Stimulated activated CD4-positive, alpha-beta T cell treated with anti-CD3 and anti-CD28 coated beads, Interleukin-1b, Interleukin-23, amount 100 ng/mL, for 1 hour (primary cell): ENCODE data around the gene MELK.
A peak's percentile ranks its signal among the peaks of the same experiment; 100 is the strongest.
"Not testable (repeated sequence)": the region's sequence is repeated elsewhere in the genome, so short reads cannot be mapped to it uniquely, and the experiment has no call there.

ENCODE experiments used
- DNase-seq, 2 donors: peaks; one replicate each; pipeline ENCODE4 v3.0.0-alpha.2; 2020; ENCODE audit warnings: low read depth in 2 of 2

Gene MELK

GRCh38 chr9:36572515-36573418 is at the start of gene MELK:
TSS of gene MELK (plus strand) at chr9:36572895. CDS start at chr9:36581682, 8,787 bp downstream.
- peak; percentile 48 to 85 for DNase-seq

DNA sequence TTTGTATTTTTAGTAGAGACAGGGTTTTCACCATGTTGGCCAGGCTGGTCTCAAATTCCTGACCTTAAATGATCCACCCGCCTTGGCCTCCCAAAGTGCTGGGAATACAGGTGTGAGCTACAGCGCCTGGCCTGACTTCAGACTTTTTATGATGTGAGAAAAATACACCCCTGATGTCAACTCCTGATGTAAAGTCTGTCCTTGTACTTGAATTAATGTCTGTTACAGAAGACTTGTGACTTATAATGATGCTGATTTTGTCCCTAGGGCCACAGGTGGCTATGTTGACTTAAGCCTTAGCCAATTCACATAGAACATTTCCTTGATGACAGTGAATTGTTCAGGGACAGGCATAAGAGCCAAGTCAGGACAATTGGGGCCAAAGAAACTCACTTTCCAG is 42.5 kb upstream of the MELK start:
- no peak for DNase-seq

DNA sequence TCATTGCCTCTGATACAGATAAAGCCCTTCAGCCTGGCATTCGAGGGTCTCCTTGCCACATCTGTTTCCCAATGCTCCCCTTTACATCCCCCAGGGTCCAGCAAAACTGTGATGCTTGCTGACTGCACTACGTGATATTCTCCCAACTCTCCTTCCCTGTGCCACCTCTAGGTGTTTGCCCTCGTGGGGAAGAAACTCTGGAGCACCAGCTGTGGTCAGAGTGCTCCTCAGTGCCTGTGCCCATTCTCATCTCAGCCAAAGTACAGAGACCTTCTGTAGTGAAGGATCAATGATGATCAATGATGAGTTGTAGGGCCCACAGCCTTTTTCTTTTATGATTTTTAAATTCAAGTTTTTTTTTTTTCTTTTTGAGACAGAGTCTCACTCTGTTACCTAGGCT is 40.3 kb upstream of the MELK start:
- no peak for DNase-seq

DNA sequence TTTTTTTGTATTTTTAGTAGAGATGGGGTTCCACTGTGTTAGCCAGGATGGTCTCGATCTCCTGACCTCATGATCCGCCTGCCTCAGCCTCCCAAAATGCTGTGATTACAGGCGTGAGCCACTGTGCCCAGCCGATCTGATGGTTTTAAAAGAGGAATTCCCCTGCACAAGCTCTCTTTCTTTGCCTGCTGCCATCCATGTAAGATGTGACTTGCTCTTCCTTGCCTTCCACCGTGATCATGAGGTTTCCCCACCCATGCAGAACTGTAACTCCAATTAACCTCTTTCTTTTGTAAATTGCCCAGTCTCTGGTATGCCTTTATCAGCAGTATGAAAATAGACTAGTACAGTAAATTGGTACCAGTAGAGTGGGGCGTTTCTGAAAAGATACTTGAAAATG is 39.0 kb upstream of the MELK start:
- DNase-seq = not testable (repeated sequence)

DNA sequence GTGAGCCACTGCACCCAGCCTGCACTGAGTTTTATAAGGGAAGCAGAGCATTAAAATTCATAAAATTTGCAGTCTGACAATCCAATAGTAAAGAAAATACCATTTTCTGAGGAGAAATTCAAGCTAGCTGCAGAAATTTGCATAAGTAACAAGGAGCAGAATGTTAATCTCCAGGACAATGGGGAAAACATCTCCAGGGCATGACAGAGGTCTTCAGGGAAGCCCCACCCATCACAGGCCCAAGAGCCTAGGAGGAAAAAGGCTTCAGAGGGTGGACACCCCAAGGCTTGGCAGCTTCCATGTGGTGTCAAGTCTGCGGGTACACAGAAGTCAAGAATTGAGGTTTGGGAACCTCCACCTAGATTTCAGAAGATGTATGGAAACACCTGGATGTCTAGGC is 37.6 kb upstream of the MELK start:
- no peak for DNase-seq

- no peak for DNase-seq
Measured at GRCh38 chr9:36537861-36538260, 34.8 kb upstream of the MELK start.

DNA sequence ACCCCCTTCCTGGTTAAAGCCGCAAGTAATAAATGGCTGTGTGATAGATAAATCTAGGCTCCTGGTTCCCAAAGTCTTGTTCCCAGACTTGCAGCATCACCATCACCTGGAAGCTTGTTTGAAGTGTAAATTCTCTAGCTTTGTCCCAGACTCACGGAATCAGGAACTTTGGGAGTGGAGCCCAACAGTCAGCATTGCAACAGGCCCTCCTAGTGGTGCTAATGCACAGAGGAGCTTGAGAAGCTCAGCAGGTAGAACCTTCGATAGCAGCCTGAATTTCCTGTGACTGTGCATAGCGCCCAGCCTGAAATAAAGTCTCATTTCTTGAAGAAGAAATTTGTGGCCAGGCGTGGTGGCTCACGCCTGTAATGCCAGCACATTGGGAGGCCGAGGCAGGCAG is 30.3 kb upstream of the MELK start:
- DNase-seq = no peak

GRCh38 chr9:36543916-36544315 is 28.8 kb upstream of the MELK start:
- DNase-seq = no peak

- no peak for DNase-seq
Measured at GRCh38 chr9:36547598-36547997, 25.1 kb upstream of the MELK start.

DNA sequence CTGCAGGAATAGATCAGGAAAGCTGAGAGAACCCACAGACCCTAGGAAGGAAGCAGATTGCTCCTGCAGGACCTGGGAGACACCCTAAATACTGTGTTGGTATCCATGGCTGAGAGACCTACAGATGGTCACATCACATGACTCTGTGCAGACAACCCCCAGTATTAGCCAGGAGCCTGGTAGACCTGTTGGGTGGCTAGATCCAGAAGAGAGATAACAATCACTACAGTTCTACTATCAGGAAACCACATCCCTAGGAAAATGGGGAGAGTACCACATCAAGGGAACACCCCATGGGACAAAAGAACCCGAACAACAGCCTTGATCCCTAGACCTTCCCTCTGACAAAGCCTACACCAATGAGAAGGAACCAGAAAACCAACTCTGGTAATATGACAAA is 24.2 kb upstream of the MELK start:
- no peak for DNase-seq

DNA sequence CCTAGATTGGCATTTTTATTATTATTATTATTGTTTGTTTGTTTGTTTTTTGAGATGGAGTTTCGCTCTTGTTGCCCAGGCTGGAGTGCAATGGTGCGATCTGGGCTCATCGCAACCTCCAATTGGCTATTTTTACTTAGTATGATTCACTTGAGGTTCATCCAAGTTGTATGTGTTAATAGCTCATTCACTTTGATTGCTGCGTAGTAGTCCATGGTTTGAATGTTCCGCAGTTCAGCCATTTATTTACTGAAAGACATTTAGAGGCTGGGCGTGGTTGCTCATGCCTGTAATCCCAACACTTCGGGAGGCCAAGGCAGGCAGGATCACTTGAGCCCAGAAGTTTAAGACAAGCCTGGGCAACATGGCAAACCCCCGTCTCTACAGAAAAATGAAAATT is 22.6 kb upstream of the MELK start:
- no peak for DNase-seq

- DNase-seq = not testable (repeated sequence)
Measured at GRCh38 chr9:36550631-36551098, 22.0 kb upstream of the MELK start.

DNA sequence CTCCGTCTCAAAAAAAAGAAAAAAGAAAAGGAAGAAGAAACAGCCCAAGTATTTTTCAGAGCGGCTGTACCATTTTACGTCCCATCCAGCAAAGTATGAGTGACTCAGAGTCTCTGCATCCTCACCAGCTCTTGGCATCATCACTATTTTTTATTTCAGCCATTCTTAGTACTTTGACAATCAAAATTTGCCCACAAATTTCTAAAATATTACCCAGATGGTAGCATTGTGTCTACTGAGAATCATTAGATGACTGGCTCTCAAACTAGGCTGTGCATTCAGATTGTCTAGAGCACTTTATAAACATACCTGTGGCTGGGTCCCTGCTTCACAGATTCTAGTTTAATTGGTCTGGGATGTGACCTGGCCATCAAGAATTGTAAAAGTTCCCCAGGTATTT is 21.6 kb upstream of the MELK start:
- DNase-seq = no peak

DNA sequence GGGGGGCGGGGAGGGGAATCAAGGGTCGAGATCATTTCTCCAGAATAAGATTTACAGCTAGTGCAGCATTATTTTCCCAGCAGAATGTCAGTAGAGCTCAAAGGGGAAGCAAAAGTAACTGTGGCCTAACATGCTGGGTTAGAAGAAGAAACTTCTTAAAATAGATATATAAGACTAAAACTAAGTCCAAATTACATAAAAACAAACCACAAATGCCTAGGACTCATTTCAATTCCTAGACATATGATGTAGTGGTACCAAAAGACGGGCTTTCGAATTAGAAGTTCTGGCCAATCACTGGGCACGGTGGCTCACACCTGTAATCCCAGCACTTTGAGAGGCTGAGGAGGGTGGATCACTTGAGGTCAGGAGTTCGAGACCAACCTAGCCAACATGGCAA is 20.8 kb upstream of the MELK start:
- no peak for DNase-seq

- DNase-seq = no peak
Measured at GRCh38 chr9:36559036-36559695, 13.5 kb upstream of the MELK start.

- DNase-seq = no peak
Measured at GRCh38 chr9:36560771-36561170, 11.9 kb upstream of the MELK start.

DNA sequence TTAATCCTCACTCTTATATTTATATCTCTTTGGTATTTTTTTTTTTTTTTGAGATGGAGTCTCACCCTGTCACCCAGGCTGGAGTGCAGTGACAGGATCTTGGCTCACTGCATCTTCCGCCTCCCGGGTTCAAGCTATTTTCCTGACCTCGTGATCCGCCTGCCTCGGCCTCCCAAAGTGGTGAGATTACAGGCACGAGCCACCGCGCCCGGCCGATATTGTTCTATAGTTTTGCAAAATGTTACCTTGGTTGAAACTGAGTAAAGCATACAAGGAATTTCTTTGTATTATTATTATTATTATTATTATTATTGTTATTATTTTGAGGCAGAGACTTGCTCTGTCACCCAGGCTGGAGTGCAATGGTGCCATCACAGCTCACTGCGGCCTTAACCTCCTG is 9.9 kb upstream of the MELK start:
- DNase-seq = not testable (repeated sequence)

GRCh38 chr9:36566813-36567221 is 5.9 kb upstream of the MELK start:
- no peak for DNase-seq

DNA sequence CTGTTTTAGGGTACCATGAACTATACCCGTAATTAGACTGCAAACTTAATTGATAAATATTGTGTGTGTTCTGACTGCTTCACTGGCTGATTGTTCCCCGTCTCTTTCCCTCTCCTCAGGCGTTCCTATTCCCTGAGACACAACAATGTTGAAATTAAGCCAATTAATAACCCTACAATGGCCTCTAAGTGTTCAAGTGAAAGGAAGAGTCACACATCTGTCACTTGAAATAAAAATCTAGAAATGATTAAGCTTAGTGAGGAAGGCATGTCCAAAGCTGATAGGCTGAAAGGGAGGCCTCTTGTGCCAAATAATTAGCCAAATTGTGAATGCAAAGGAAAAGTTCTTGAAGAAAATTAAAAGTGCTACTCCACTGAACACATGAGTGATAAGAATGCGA is 4.0 kb upstream of the MELK start:
- not testable (repeated sequence) for DNase-seq

DNA sequence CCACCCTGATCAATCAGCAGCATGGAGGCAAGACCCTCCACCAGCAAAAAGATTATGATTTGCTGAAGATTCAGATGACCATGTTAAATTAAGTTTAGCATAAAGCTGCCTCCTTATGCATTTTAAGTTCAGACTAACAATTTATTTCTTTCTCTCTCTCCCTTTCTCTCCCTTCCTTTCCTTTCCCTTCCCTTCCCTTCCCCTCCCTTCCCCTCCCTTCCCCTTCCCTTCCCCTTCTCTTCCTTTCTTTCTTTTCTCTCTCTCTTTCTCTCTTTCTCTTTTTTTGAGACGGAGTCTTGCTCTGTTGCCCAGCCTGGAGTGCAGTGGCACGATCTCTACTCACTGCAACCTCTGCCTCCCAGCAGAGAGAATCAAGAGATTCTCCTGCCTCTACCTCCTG is 1.4 kb upstream of the MELK start:
- DNase-seq = no peak

DNA sequence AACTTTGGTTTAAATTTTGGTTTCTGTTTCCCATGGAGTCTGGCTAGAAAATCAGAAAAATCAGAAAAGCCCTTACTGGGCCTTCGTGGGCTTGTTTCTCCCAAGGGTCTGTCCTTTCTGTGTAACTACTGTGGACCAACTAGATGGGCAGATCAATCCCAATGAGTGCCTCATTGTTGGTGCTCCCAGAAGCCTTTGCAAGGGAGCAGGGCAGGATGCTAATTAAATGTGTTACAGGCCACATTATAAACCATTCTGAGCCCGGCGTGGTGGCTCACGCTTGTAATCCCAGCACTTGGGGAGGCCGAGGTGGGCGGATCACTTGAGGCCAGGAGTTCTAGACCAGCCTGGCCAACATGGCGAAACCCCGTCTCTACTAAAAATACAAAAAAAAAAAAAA is 1.4 kb downstream of the MELK start:
- not testable (repeated sequence) for DNase-seq

DNA sequence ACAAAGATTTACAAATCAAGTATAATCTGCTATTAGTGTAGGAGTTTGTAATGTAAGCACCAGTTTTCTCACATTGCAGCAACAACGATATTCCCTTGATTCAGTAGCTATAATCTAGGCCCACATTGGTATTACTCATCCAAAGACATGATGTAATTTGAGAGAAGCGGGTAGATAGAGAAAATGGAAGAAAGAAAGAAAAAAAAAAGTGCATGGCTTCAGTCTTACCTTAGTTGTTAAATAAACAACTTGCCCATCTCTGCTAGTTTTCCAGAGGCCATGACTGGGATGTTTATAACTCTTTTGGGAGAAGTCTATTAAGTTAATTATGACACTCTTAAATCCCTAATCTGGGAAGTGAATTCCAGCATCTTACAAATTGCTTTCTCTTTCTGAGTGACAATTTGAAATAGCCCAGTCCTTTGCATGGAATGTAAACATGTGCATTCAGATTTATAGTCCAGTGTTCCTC is 2.8 kb downstream of the MELK start:
- DNase-seq = no peak

DNA sequence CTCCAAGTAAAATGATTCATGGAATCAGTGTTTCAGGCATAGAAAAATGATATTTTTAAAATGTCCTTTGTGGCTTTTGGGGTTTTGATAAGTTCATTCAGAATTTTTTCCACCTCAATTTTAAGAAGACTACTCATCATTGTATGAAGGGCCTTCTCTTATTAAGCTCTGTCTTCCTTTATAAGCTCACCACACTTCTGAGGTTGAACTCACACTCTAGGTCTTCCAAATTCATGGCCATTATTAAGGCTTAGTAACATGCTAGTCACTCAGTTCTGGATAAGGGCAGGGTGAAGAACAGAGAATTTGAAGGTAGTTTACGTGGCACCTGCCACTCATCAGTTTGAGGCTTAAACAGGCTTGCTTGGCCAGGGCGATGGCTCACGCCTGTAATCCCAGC is 4.2 kb downstream of the MELK start:
- DNase-seq = no peak
